Measurements from ENCODE around the gene SURF6.
"Not testable (repeated sequence)": the region's sequence is repeated elsewhere in the genome, so short reads cannot be mapped to it uniquely, and the experiment has no call there.

SURF6 gene

DNA sequence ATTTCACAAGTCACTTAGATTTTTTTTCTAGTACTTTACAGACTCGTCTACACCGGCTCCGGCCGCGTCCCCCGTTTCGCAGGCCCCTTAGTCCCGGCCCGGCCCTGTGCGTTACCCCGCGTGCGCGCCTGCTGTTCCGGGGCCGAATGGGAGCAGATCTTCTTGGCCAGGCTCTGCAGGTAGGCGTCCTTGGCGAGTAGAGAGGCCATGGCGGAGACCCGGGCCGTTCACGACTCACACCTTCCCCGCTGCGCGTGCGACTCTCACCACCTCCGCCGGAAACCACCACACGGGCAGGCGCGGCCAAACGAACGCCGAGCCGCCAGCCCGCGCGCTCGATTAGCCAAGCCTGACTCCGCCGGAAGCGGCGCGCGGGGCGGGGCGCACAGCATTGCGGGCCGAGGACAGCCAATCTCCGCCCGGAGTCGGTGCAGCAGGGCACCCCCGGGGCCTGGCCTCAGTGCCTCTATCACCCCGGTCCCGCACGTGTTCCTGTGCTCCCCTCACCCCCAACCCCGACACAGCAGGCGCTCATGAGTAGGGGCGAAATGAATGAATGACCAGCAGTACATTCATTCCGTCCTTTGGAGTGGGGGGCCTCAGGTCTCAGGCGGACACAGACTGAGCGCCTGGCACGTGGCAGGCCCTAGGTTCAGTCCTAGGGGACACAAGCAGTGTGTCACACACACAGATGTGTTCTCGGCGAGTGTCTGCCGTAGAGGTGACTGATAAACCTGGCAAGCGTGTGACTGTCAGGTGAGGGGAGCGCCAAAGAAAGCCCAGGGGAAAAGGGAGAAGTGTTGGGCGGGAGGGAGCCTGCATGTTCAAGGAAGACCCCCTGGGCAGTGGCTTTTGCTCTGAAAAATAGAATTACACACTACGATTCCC is at the start of gene SURF6:
Gene SURF6, minus strand, starts transcription at position 265 of the 888 bp plus-strand sequence. Its CDS starts 56 bp downstream, at position 209.
- peak; percentile 91 for DNase-seq (ENCODE audit: low spot score)

DNA sequence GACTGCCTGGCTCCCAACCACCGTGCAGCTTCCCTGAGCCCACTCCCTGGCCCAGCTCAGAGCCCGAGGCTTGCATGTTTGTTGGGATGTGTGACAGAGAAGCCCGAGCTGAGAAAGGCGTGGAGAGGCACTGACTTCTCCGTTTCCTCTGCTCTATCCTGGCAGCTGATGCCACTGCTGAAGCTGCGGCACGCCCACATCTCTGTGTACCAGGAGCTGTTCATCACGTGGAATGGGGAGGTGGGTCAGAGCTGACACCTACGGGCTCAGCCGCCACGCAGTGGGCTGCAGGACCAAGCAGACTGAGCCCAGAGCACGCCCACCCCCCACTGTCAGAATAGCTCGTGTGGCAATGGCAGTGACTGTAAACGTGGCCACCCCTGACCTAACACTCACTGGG is 49.5 kb upstream of the SURF6 start:
- DNase-seq (ENCODE audit: low spot score): no peak

DNA sequence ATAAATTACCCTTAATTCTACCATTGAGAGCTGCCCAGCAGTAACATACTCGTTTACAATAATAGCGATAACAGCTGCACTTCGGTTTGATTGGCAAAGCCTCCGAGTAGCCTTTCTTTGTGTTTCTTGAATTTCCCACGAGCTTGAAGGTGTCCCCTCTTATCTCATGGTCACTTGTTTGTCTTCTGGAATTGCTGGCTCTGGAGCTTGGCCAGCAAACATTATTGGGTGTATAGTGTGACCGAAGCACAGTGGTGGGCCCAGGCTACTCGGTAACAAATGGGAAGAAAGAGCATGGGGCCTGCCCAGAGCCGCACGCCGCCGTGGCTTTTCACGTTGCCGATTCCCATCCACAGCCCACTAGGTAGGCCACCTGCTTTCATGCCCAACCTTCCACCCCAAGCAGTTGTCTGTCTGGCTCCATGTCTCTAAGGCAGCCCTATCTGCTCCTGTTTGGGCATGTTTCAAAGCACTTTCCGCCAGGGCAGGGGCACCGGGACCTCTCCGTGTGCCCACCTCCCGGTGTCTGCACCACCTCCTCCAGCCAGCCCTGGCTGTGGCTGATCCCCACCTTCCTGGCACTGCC is 48.8 kb upstream of the SURF6 start:
- DNase-seq (ENCODE audit: low spot score): no peak

- no peak for DNase-seq (ENCODE audit: low spot score)
Measured at GRCh38 chr9:133383438-133383837, 47.5 kb upstream of the SURF6 start.

DNA sequence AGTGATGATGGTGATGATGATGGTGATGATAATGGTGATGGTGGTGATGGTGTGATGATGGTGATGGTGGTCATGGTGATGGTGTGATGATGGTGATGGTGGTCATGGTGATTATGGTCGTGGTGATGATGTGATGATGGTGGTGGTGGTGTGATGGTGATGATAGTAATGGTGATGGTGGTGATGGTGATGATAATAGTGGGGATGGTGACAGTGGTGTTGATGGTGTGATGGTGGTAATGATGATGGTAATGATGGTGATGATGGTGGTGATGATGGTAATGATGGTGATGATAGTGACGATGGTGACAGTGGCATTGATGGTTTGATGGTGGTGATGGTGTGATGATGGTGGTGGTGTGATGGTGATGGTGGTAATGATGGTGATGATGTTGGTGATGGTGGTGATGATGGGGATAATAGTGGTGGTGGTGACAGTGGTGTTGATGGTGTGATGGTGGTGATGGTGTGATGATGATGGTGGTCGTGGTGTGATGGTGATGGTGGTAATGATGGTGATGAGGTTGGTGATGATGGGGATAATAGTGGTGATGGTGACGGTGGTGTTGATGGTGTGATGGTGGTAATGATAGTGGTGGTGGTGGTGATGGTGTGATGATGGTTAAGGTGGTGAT is 46.6 kb upstream of the SURF6 start:
- no peak for DNase-seq (ENCODE audit: low spot score)

GRCh38 chr9:133380734-133381133 is 44.7 kb upstream of the SURF6 start:
- DNase-seq (ENCODE audit: low spot score): no peak

DNA sequence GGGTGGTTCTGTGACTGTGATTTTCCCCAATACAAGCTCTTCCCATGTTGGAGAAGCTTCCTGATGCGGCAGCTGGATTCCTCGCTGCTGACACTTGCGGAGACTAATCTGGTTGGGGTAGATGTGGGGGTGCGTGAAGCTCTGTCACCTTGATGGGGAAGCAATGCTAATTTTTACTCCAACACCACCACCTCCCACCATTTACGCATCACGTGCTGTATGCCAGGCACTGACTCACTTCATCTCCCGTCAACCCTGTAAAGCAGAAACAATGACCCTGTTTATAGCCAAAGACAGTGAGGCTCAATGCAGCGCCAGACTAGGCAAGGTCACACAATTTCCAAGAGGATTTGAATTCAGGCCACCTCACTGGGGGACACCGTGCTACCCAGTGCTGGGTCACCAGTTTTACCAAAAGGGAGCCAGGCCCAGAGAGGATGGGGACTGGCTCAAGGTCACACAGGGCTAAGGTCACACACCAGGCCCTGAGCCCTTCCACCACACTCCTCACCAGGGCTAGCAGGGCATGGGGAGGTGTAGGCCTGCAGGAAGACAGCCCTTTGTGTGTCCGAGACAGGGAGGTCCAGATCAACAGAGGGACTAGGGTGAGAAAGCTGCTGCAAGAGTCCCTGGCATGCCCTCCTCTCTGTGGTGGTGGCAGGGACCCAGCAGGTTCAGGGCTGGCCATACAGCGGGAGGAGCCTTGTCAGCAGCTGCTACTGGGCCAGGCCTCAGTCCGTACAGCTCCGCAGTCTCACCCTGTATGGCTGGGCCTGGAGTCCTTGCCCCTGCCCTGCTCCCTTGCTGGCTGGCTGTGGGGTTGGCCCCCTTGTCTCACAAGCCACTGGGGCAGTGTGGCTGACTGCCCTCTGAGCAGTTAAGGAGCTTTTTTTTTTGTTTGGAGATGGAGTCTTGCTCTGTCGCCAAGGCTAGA is 43.4 kb upstream of the SURF6 start:
- DNase-seq (ENCODE audit: low spot score): no peak

GRCh38 chr9:133378408-133378962 is 42.5 kb upstream of the SURF6 start:
- no peak for DNase-seq (ENCODE audit: low spot score)

- DNase-seq (ENCODE audit: low spot score): no peak
Measured at GRCh38 chr9:133377721-133378216, 41.8 kb upstream of the SURF6 start.

GRCh38 chr9:133377280-133377679 is 41.3 kb upstream of the SURF6 start:
- DNase-seq (ENCODE audit: low spot score): not testable (repeated sequence)

DNA sequence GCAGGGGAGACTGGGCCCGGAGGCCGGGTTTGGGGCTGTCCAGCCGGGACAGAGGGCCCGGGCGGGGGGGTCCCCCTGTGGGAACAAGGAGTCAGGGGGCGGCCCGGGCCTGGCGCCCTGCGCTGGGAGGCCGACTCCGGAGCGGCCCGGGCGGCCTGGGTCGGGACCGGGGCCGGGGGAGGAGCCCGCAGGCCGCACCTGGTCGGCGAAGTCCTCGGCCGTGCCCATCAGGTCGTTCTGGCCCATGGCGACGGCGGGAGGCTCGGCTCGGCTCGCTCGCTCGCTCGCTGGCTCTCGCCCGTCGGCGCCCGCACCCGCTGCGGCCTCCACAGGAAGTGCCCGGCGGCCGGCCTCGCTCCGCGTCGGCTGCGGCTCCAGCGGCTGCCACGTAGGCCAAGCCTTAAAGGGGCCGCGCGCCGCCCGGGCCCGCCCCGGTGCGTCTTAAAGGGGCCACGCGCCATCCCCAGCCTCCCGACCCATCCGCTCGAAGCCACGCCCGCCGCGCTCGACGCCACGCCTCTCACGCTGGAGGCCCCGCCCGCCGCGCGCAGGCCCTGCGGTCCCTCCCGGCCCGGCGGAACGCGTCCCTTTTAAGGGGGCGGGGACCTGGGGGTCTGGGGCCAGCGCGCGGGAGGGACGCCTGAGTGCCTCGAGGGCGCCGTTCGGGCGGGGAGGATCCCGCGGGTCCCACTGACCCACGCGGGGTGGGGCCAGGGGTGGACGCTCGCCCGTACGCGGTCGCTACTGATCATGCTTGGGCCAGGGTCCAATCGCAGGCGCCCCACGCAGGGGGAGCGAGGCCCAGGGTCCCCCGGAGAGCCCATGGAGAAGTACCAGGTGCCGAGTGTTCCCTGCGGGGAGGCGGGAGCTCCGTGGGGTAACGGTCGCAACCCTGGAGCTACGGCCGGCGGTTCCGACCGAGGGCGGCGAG is 40.0 kb upstream of the SURF6 start, which contains the start of the genes STKLD1 and SURF4:
Gene STKLD1, plus strand, starts transcription at position 643 of the 931 bp plus-strand sequence. Its CDS starts 108 bp downstream, at position 751.
Gene SURF4, minus strand, starts transcription at position 337 of the 931 bp plus-strand sequence. Its CDS starts 91 bp downstream, at position 246.
- peak; percentile 99 for DNase-seq (ENCODE audit: low spot score)

GRCh38 chr9:133375116-133375723 is 39.2 kb upstream of the SURF6 start:
- peak; percentile 36 for DNase-seq (ENCODE audit: low spot score)

DNA sequence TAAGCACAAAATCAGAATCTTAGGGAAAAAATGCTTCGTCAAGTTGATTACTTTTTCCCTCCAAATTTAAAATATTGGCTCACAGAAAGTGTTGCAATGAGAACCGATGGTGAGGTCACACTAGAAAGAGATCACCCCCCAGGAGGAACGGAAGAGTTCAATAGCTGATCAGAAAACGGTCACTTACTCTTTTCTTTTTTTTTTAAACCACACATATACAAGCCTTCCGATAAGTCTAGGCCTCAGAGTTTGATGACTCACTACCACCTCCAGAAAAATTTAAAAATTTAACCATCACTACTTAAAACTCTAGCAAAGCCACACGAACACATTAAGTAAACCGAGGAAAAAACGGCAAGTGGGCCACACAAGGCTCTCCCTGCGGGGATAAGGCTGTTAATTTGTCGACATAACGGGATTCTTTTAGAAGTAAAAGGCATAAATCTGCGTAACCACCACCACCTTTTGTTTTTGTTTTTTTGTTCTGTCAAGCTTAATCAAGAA is 38.7 kb upstream of the SURF6 start:
- DNase-seq (ENCODE audit: low spot score): peak; percentile 49

DNA sequence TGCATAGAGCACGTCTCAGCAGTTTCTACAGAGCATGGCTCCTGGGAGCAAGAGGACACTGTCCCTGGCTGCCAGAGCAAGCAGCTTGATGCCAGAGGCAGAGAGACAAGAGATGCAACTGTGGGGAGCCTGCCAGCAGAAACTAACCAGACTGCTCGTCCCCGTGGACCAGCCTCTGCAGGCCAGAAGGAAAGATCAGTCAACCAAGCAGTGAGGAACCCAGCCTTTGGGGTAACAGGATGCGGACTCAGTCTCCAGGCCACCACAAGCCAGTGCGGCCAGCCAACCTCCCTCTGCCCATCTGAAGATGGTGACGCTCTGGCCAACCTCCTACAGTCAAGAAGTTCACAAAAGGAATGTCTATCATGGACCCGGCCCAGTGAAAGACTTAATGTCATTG is 36.2 kb upstream of the SURF6 start:
- no peak for DNase-seq (ENCODE audit: low spot score)

GRCh38 chr9:133371261-133371711 is 35.3 kb upstream of the SURF6 start:
- DNase-seq (ENCODE audit: low spot score): no peak

DNA sequence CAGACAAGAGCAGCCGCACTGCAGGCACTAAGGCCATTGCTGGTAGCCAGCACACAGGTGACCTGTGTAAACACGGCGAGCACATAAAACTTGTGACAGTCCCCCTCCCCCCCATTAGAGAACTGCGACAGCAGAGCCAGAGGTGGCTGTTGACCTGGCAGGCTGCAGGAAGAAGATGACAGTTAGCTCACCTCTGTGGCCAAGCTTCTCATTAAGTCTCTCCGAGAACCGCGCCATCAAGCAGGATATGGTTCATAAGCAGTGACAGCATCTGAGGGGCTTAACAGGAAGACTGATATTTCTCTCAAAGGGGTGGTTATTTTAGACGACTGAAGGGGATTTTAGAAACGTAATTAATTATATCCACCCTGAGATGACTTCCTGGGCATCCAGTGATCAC is 34.7 kb upstream of the SURF6 start:
- DNase-seq (ENCODE audit: low spot score): no peak

DNA sequence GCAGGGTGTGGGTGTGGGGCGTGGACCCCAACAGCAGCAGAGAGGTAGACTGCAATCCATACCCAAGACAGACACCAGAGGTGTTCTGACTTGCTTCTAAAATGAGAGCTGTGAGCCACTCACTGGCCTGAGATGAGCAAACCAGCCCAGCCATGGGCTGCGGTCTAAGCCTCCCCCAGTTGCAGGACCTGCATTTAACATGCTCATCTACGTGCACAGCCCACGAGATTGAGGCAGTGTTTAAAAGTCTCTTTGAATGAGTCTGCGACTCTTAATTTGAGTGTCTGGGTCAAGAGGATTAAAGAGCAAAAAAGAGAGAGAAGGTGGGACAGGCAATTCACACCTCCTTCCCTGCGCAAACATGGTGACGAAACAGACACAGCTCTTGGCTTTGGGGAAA is 33.9 kb upstream of the SURF6 start:
- no peak for DNase-seq (ENCODE audit: low spot score)

DNA sequence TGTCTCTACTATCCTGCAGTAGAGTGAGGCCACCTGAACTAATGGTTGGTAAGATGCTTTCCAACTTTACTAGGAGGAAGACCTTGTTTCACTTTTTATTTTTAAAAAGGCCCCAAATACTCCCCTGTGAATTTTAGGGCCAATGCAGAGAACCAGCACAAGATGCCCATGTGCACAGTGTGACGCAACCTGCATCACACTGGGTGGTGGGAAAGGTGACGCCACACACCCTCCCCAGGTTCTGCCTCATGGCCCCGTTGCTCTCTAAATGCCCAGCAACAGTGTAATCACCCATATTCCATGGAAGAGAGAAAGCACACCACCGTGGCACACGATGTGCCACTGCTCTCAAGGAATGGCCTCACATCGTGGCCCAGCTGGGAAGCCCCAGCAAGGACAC is 33.4 kb upstream of the SURF6 start:
- DNase-seq (ENCODE audit: low spot score): no peak

- DNase-seq (ENCODE audit: low spot score): no peak
Measured at GRCh38 chr9:133368249-133368881, 32.4 kb upstream of the SURF6 start.

Data from AG08395 (cell line).